Kidney epithelial cell (primary cell): ENCODE data around the gene PMEPA1. TPM values are rescaled to one million over a fixed set of nuclear protein-coding genes. Genes with fewer than 3 reads are reported as not detected.

Experiments used
- DNase-seq: peaks from one replicate; pipeline ENCODE4 v3.0.0-alpha.2; 2010; ENCODE audit warnings: low read depth
- H3K27me3 ChIP-seq: 2 replicates; pipeline ENCODE4 v1.6.0; 2011; ENCODE audit warnings: low read length; ENCODE audit not compliant: control insufficient read depth, insufficient read depth
- H3K36me3 ChIP-seq: 2 replicates; pipeline ENCODE4 v1.5.1; 2011; ENCODE audit warnings: low read length; ENCODE audit not compliant: control insufficient read depth, insufficient read depth
- H3K4me3 ChIP-seq: 2 replicates; pipeline ENCODE4 v1.5.1; 2011; ENCODE audit warnings: low read depth, mild to moderate bottlenecking, control low read depth, low read length
- total RNA-seq: library from RNA; depleted of rRNA; stranded (reverse); fragments of >200 nt; gene quantifications from 2 replicates; pipeline ENCODE4 v1.2.3, GENCODE V29; 2015
- TF ChIP-seq, protein P1 (sequence below): IDR thresholded peaks from 2 replicates; pipeline ENCODE4 v1.5.1; 2011; ENCODE audit warnings: mild to moderate bottlenecking, moderate library complexity, low read length, control low read depth, inconsistent platforms; ENCODE audit not compliant: insufficient read depth, poor library complexity, severe bottlenecking

Gene PMEPA1
- total RNA-seq, 1 donor from 2014 or later, result 244 TPM

DNA sequence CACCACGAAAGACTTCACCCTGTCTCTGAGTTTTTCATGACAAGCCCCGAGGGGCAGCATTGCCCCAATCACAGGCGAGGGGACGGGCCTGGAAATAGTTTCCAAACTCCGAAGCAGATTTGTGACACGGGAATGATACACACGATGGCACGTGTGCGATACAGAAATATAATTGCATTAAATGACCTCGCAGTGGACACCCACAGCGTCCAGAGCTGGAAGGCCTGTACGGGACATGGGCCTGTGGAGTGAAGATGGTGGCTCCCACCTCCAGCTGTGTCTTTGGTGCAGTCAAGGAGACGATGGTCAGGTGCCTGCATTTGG is 43.0 kb downstream of the PMEPA1 start:
- H3K4me3 ChIP-seq, result no peak overlapping the region
- no peak for DNase-seq
- H3K27me3 ChIP-seq, result no peaks in the 10 kb centered on the region
- TF ChIP-seq, protein P1, sequence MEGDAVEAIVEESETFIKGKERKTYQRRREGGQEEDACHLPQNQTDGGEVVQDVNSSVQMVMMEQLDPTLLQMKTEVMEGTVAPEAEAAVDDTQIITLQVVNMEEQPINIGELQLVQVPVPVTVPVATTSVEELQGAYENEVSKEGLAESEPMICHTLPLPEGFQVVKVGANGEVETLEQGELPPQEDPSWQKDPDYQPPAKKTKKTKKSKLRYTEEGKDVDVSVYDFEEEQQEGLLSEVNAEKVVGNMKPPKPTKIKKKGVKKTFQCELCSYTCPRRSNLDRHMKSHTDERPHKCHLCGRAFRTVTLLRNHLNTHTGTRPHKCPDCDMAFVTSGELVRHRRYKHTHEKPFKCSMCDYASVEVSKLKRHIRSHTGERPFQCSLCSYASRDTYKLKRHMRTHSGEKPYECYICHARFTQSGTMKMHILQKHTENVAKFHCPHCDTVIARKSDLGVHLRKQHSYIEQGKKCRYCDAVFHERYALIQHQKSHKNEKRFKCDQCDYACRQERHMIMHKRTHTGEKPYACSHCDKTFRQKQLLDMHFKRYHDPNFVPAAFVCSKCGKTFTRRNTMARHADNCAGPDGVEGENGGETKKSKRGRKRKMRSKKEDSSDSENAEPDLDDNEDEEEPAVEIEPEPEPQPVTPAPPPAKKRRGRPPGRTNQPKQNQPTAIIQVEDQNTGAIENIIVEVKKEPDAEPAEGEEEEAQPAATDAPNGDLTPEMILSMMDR, result no peak
- H3K36me3 ChIP-seq, result no peaks in the 10 kb centered on the region

DNA sequence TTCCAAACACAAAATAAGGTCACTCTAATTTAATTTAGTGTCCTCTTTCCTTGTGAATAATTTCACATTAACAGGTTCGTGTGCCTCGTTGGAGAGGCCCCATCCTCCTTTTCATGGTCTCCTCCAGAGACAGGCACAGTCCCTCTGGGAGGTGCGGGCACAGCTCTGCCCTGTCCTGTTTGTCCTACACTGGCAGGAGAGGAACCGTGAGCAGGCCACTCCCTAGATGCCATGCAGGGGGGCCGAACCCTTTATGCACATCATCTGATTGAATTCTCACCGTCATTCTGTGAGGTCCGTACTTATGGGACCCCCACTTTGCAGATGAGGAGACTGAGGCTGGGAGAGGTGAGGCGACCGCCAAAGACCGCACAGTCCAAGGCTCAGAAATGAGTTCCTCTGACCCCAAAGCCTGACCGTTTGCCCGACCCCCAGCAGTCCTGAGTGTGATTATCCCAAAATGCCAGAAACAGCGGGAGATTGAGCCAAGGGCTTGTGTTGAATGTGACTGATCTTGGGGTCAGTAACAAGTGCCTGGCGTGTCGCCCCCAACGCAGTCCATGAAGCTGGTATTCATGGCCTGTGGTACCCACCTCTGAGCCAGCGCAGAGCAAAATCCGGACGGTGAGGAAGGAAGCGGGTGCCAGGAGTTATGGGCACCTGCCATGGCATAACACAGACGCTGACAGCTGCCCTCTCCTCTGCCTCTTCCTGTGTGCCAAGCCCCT is 43.5 kb downstream of the PMEPA1 start:
- no peak overlapping the region for H3K4me3 ChIP-seq
- TF ChIP-seq, protein P1, result no peak
- H3K27me3 ChIP-seq, result no peaks in the 10 kb centered on the region
- no peaks in the 10 kb centered on the region for H3K36me3 ChIP-seq
- no peak for DNase-seq

DNA sequence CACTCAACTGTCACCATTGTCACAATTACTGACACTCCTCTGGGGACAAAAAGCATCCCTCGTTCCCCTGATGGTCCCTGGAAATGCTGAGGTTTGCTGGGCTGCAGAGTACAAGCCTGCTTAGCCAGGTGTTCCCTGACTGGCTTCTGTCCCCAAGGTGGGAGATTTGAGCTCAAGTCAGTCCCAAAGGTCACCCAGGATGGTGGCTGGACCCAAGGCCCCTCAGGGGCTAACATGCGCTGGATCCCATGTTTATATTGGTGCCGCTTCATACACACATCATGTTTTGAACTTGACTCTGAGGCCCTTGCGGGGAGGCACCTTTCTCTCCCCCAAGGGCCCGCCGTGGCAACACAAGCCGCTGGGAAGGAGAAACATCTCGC is 44.2 kb downstream of the PMEPA1 start:
- DNase-seq, result no peak
- TF ChIP-seq, protein P1, result no peak
- Histone ChIP-seq H3K4me3 (no peak overlapping the region), H3K36me3 (no peaks in the 10 kb centered on the region), H3K27me3 (no peaks in the 10 kb centered on the region)

DNA sequence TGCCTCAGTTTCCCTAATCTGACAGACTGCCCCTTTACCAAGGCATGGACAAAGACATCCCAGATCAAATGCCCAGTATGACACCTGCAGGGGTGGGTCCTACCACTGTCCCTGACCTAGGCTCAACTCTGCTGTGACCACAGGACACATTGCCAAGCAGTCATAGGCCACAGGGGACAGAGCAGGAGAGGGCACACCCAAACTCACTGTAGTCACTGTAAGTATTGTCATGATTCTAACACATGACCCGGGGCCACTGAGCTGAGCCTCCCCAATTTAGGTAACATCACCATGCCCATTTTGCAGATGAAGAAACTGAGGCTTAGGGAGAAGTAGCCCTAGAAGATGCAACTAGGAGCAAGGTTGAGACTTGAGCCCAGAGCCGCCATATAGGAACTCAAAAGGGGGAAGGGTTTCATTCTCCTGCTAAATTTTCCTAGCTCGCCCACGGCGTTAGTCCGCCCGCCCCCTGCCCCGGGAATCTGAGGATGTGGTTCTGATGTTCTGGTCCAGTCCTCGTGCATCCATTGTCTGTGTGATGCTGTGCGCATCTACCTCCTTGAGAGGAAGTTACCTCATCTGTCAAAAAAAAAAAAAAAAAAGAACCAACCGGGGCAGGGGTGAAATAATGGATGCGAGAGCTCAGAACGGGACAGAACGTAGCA is 44.8 kb downstream of the PMEPA1 start:
- Histone ChIP-seq H3K36me3 (no peaks in the 10 kb centered on the region), H3K27me3 (no peaks in the 10 kb centered on the region), H3K4me3 (no peak overlapping the region)
- TF ChIP-seq, protein P1, result no peak
- DNase-seq, result no peak

DNA sequence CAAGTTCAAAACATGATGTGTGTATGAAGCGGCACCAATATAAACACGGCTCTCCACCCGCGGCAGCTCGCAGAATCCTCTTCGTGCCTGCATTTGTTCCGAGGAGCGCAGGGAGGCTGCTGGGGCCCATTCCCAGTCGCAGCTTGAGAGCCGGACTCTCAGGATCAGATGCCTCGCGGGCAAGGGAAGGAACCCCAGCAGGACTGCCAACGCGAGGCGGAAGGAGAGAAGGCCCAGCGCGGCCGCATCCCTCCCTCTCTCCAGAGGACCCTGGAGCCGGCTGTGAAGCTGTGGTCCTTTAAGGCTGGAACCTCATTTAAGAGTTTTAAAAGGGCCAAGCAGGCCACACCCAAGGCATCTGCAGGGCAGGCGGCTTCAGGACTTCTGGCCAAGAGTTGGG is 45.3 kb downstream of the PMEPA1 start:
- Histone ChIP-seq H3K36me3 (no peaks in the 10 kb centered on the region), H3K27me3 (no peaks in the 10 kb centered on the region), H3K4me3 (no peak overlapping the region)
- no peak for DNase-seq
- TF ChIP-seq, protein P1, result no peak
